HTERT RPE-1 (cell line): ENCODE results near the gene ARHGAP26.
"Not testable (repeated sequence)": the region's sequence is repeated elsewhere in the genome, so short reads cannot be mapped to it uniquely, and the experiment has no call there.

Experiments
- in situ Hi-C: fragments of 300-500 bp; cut with MboI; formaldehyde crosslinking; loops from 4 replicates; pipeline ENCODE4 v1.14.3; 2020; ENCODE audit warnings: low sequenced_read_pairs

ARHGAP26 gene

DNA sequence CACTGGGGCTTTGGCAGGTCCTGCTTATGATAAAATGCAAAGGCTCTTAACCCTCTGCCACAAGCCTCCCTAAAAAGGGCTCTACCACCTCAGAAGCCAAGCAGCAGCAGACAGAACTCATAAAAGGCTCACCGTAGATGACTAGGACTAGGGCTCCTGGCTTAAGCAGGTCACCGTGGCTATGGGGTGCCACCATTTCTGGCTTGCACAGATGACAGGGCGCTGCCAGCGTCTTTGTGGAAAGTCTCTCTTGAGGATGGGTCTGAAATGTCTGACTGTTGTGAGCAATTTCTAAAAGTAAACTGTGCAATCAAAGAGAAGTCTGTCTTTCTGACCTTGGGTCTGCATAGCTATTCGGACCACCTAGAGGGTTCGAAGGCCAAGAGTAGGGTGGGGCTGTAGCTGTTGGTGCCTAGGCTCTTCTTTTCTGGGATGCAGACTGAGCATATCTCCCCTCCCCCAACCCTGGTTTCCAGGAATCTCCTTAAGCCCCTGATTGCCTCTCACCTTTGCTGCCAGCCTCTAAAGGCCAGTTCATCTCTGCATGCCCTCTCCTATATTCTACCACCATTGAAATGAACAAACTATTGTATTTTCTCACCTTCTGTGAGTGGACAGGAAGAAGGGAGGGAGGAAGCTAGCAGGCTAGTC lies 307.4 kb downstream of the ARHGAP26 start:
- in situ Hi-C loops = no loop called here

- in situ Hi-C loops = no loop called here
Measured at GRCh38 chr5:143078313-143078712, 308.1 kb downstream of the ARHGAP26 start.

- in situ Hi-C loops = no loop called here
Measured at GRCh38 chr5:143078971-143079370, 308.8 kb downstream of the ARHGAP26 start.

DNA sequence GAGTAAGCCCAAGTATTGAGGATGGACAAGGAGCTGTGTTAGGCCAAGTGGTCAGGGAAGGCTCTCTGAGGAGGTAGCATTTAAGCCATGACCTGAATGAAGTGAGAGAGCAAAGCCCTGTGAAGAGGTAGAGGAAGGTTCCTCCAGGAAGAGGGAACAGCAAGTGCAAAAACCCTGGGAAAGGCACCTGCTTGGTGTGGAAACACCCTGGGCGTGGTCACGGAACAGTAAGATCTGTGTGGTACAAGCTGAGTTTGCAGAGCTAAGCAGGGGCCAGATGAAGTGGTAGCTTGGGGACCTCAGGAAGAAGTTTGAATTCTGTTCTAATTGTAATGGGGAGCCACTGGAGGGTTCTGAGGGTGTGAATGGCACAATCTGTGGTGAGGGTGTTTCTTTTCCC lies 310.2 kb downstream of the ARHGAP26 start:
- in situ Hi-C loops = no loop called here

DNA sequence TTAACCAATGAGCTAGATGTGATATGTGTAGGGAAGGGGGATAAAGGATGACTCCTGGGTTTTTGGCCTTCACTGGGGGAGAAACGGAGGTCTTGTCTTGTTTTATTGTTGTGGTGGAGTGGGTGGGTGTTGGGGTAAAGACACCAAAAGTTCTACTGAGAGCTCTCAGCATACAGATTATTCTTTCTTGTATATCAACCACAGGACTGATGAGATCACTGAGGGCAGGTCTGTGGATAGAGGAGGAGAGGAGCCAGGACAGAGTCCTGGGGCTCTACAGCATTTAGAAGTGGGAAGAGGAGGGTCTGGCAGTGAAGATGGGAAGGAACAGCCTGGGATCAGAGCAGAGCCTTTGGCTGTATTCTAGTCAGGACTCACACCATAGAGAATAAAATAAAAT lies 310.8 kb downstream of the ARHGAP26 start:
- in situ Hi-C loops = no loop called here

DNA sequence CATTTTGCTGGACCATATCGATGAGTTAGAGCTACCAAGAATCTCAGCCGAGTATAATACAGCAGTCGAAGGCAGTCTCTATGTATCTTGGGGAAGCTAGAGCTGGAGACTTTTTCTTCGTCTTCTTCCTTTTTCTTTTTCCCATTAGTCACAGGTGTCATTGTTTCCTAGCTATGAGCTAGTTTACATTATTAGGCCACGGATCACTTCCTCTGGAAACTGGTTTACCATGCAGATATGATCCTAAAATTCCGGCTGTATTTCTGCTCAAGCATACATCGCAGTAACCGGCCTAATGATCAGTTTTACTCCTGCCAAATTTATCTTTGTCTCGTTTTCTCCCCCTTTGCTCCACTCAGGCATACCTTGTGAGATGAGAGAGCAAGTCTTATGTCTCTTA lies 312.8 kb downstream of the ARHGAP26 start:
- in situ Hi-C loops = no loop called here

DNA sequence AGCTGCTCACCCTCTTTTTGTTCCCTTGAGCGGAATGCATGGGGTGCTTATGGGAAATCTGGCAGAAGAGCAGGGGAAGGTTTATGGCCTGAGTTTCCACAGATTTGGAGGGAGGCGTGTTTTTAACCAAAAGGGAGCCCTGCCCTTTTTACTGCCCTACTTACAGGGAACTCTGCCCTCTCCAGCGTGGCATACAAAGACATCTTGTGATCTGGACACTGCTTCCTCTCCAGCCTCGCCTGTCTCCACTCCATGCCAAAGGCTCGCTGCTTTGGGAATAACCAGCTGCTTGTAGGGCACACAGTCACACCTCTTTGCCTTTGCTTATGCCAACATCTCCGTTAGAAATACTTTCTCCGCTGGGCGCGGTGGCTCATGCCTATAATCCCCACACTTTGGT lies 314.2 kb downstream of the ARHGAP26 start:
- in situ Hi-C loops = no loop called here

DNA sequence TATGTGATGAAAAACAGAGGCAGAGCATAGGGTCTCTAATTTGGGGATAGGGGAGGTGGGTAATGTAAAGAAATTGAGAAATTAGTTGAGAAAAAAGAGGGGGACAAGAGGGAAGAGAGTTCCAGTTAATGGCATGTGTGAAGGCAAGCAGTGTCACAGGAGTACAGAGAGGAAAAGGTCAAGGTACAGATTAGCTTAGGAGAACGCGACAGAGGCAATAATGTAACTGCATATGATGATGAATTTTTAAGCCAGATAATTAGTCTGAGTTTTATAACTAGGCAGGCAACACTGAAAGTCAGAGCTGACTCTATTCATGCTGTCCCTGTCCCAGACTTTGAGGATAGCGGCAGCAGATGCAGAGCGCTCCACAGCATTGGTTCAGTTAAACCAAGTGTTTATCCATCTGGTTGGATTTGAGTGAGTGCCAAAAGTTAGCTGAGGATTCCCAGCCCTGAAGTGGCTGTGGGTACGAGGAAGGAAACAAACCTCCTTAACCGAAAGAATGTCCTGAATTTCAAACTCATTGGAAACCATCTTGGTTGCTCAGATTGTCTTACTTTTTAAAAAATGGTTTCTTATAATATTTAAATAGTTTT lies 315.2 kb downstream of the ARHGAP26 start:
- in situ Hi-C loops = no loop called here

GRCh38 chr5:143086546-143086907 lies 316.4 kb downstream of the ARHGAP26 start:
- in situ Hi-C loops = no loop called here

DNA sequence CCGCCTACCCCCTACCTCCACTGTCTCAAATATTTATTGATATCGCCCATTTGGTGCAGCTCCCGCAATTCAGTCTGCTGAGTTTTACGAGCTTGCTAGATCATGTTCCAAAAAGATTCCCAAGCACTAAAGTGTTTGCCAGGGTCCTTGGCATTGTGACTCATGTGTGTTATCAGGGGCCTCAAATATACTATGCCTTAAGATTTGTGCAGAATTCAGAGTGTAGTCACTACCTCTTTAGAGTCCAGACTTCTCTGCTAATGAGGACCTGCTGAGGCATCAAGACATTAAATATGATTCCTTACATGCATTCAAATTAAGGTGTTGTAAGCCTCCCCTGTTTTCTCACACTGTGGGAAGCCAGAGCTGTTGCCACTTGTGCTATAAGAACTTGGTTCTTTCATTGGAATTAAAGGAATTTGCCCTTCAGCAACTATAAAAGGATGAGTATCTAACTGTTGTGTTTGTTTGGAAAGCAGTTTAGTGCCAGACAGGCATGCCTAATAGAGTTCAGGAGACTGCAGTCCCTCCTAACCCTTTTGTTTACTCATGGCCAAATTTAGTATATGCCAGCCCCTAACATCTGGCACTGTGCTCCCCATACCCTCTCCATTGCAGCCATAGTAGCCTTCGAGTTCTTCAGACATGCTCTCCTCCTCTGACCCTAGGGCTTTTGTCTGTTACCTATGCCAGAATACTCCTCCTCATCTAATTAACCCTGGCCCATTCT lies 316.9 kb downstream of the ARHGAP26 start:
- in situ Hi-C loops = no loop called here

DNA sequence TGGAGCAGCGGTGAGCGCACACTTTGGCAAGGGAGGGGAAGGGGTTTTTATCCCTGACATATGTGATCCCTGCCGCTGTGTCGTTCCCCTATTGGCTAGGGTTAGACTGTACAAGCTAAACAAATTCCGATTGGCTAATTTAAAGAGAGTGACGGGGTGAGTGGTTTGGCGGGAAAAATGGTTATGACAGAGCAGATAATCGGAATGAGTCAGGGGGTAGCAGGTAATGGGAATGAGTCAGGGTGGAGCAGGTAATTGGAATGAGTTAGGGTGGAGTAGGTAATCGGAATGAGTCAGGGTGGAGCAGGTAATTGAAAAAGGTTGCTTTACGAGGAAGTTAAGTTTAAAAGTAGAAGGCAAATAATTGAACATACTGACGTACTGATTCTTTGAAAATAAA lies 318.5 kb downstream of the ARHGAP26 start:
- in situ Hi-C loops = not testable (repeated sequence)

GRCh38 chr5:143090044-143090443 lies 319.9 kb downstream of the ARHGAP26 start:
- in situ Hi-C loops = not testable (repeated sequence)

GRCh38 chr5:143092711-143093451 lies 322.7 kb downstream of the ARHGAP26 start:
- in situ Hi-C loops = not testable (repeated sequence)

GRCh38 chr5:143093452-143094086 lies 323.4 kb downstream of the ARHGAP26 start:
- in situ Hi-C loops = no loop called here

GRCh38 chr5:143094087-143094521 lies 323.9 kb downstream of the ARHGAP26 start:
- in situ Hi-C loops = no loop called here

DNA sequence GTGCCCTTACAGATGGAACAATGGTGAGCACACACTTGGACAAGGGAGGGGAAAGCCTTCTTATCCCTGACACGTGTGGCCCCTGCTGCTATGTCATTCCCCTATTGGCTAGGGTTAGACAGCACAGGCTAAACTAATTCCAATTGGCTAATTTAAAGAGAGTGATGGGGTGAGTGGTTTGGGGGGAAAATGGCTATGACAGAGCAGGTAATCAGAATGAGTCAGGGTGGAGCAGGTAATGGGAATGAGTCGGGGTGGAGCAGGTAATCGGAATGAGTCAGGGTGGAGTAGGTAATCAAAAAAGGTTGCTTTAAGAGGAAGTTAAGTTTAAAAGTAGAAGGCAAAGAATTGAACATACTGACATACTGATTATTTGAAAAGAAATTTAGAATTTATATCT lies 324.4 kb downstream of the ARHGAP26 start:
- in situ Hi-C loops = not testable (repeated sequence)

DNA sequence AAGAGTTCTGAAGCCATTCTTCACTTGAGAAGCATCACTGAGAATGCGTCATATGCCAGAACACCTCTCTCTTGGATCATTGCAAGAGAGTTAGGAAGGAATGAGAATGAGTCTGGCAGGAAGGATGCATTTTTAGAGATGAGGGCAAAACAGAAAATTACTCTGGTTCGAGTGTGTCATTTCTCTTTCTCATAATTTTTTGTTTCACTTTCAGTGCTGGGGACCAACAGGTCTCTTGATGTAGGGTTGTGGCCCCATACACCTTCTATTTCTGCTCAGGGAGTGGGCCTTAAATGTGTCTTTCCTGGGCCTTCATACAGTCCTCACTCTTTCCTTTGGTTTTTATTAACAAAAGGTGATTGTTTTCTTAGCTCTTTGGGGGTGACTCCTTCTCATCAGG lies 330.9 kb downstream of the ARHGAP26 start:
- in situ Hi-C loops = no loop called here

DNA sequence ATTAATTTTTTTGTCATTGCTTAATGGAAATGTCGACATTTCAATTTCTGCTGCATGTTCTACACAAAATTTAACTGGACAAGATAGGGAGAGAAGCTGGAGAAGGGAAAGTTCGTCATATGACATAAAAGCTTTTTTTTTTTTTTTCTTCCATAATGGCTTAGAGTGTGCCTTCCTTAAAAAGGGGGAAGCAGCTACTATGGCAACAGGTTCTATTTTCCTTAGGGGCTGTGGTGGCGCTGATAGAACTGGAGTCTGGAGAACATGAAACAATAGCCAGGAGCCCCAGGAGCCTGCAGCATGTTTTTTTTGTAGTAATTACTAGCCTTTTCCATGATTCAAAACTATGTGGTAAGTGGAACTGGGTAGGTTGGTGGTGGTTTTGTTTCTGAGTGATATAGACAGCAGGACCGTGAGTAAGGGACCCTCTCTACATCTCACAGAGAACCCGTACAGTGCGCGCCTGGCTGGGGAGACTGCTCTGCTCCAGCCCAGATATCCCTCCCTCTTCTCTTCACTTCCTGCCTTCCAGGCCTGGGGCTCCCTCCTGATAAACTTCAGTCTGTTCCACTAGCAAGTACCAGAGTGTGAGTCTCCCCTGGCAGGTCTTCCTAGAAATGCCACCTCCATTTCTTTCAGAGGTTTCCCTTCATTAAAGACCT lies 331.7 kb downstream of the ARHGAP26 start:
- in situ Hi-C loops = no loop called here

GRCh38 chr5:143102411-143102810 lies 332.2 kb downstream of the ARHGAP26 start:
- in situ Hi-C loops = no loop called here

GRCh38 chr5:143105216-143105905 lies 335.2 kb downstream of the ARHGAP26 start:
- in situ Hi-C loops = no loop called here
